Activated B cell treated with CpG ODN at 0.5 μM for 24 hours (primary cell): ENCODE measurements around the gene TLR9. TPM values are rescaled to one million over a fixed set of nuclear protein-coding genes. Genes with fewer than 3 reads are reported as not detected.

Experiments used
- ATAC-seq: fragments of 200-7000 bp; cut with Tn5 transposase; one replicate; pipeline ENCODE4 v1.10.0; 2021; ENCODE audit warnings: low read depth, mild to moderate bottlenecking, moderate library complexity
- CTCF ChIA-PET: fragments of 350-600 bp; sonication (Branson Sonifier 250); formaldehyde crosslinking; loops from one replicate; lab custom pipeline; 2021; ENCODE audit warnings: antibody characterized with exemption; lab: Charles Lee
- POLR2A ChIA-PET: fragments of 350-600 bp; sonication (Branson Sonifier 250); formaldehyde crosslinking; loops from one replicate; lab custom pipeline; 2021; ENCODE audit warnings: antibody characterized with exemption; lab: Charles Lee
- DNase-seq: peaks from one replicate; pipeline ENCODE4 v3.0.0; 2022
- H3K27ac Mint-ChIP-seq: one replicate; pipeline ENCODE4 v1.8.0; 2020; ENCODE audit warnings: mixed read lengths
- H3K27me3 Mint-ChIP-seq: one replicate; pipeline ENCODE4 v1.8.0; 2021; ENCODE audit warnings: mixed read lengths
- H3K36me3 Mint-ChIP-seq: one replicate; pipeline ENCODE4 v1.8.0; 2021; ENCODE audit warnings: low read depth, mixed read lengths
- H3K4me1 Mint-ChIP-seq: one replicate; pipeline ENCODE4 v1.8.0; 2021; ENCODE audit warnings: mixed read lengths
- H3K4me3 Mint-ChIP-seq: one replicate; pipeline ENCODE4 v1.8.0; 2020; ENCODE audit warnings: mild to moderate bottlenecking, mixed read lengths
- H3K9me3 Mint-ChIP-seq: one replicate; pipeline ENCODE4 v1.8.0; 2020; ENCODE audit warnings: mixed read lengths
- intact Hi-C: fragments of 100-400 bp; cut with micrococcal nuclease; formaldehyde crosslinking; loops from one replicate; pipeline ENCODE4 v1.15.1; 2024
- total RNA-seq: library from RNA; stranded (reverse); gene quantifications from 2 replicates; pipeline ENCODE4 v1.2.3, GENCODE V29; 2022
- TF ChIP-seq, protein P1 (sequence below): fragments of 200-600 bp; IDR thresholded peaks from one replicate; pipeline ENCODE4 v1.8.0; 2022; ENCODE audit warnings: antibody characterized with exemption, mild to moderate bottlenecking

TLR9 gene
- total RNA-seq, 1 donor from 2014 or later = 10.4 TPM

DNA sequence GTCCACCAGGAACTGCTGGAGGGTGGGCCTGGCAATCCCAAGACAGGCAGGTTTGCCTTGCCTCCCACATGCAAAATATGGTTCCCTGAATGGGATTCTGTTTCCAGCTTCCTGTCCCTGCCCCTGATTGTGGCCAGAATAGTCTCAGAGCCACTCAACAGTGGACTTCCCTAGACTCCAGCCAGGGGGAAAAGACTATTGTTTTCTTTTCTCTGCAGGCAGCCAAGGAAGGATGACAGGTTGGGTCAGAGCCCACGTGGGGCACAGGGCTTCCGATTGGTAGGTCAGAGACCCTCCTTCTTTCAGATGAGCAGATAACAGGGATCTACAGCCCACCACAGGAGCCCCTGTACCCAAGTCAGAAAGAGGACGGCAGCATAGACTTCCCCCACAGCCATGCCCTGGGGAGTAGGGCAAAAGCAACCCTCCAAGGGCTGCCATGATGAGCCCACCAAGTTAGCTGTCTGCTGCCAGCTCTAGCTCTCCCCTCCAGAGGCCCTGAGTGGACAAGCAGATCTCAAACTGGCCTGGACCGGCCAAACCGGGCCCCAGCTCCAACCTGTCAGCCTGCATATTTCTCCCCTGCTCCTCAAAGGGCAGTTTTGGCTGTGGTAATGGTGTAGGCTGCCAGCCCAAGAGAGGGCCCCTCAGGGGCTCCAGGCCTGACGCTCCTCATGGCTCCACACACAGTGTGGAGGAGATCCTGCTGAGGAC, 6.4 kb downstream of the TLR9 start:
- TF ChIP-seq, protein P1, sequence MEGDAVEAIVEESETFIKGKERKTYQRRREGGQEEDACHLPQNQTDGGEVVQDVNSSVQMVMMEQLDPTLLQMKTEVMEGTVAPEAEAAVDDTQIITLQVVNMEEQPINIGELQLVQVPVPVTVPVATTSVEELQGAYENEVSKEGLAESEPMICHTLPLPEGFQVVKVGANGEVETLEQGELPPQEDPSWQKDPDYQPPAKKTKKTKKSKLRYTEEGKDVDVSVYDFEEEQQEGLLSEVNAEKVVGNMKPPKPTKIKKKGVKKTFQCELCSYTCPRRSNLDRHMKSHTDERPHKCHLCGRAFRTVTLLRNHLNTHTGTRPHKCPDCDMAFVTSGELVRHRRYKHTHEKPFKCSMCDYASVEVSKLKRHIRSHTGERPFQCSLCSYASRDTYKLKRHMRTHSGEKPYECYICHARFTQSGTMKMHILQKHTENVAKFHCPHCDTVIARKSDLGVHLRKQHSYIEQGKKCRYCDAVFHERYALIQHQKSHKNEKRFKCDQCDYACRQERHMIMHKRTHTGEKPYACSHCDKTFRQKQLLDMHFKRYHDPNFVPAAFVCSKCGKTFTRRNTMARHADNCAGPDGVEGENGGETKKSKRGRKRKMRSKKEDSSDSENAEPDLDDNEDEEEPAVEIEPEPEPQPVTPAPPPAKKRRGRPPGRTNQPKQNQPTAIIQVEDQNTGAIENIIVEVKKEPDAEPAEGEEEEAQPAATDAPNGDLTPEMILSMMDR = no peak
- no peaks in the 10 kb centered on the region for H3K27me3 Mint-ChIP-seq
- H3K4me1 Mint-ChIP-seq = peaks cover 75% of the 10 kb centered on the region
- ChIA-PET POLR2A (interaction anchor here (0.6 to 5.1 kb wide), 8 partner anchors 9 to 161 kb away, joined by 4 to 51 read pairs (median 8); partner anchors contain the start of gene WDR82), CTCF (interaction anchor here (0.7 to 5.1 kb wide), 10 partner anchors 10 to 120 kb away, joined by 3 to 58 read pairs (median 12); partner anchors contain the start of genes GLYCTK and WDR82)
- no peak overlapping the region for H3K4me3 Mint-ChIP-seq
- H3K27ac Mint-ChIP-seq = peak overlapping the region; percentile 46
- peaks cover 59% of the 10 kb centered on the region for H3K36me3 Mint-ChIP-seq
- no peaks in the 10 kb centered on the region for H3K9me3 Mint-ChIP-seq
- DNase-seq = no peak
- intact Hi-C loops = no loop called here
- ATAC-seq = no peak

DNA sequence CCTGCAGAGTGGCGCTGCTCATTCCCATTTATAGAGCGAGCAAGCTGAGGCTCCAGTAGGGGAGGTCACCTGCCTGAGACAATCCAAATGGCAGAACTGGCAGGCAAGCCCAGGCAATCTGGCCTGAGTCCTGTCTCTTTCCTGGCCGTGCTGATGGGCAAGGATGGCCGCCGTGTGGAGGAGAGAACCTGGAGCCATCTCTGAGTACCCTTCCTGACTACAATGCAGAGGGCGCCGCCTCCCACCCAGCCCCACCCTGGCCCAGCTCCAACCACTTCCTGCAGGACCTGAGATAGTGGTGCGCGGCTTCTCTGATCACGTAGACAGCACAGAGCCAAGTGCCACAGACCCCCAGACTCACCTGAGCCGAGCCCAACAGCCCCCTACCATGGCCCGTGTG, 7.0 kb downstream of the TLR9 start:
- intact Hi-C loops = no loop called here
- Mint-ChIP-seq H3K27me3 (no peaks in the 10 kb centered on the region), H3K27ac (peak overlapping the region; percentile 35), H3K36me3 (peaks cover 60% of the 10 kb centered on the region), H3K4me3 (no peak overlapping the region), H3K4me1 (peaks cover 68% of the 10 kb centered on the region), H3K9me3 (no peaks in the 10 kb centered on the region)
- ATAC-seq (peak; percentile 33), DNase-seq (no peak)
- ChIA-PET CTCF (interaction anchor here (0.7 to 4.8 kb wide), 4 partner anchors 9 to 121 kb away, joined by 3 to 58 read pairs (median 16); partner anchors contain the start of gene GLYCTK), POLR2A (interaction anchor here (0.6 to 5.1 kb wide), 4 partner anchors 33 to 712 kb away, joined by 4 to 51 read pairs (median 4); partner anchors contain the start of gene WDR82)
- TF ChIP-seq, protein P1 = no peak

DNA sequence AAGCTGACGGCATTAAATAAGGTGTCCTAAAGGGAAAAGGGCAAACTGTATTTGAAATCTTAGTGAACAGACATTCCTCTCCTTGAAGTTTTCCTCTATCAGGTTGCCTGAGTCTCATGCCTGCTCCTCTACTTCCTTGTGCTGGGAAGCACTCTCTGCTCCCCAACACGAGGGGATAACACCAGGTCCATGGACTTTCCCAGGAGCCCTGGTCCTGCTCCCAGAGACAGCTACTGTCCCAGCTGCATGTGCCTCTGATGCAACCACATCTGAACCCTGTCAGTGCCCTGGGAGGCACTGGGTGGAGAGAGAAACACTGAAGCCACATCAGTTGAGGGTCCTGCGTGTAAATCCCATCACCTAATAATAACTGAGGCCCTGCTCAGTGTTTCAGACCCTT, 7.4 kb downstream of the TLR9 start:
- H3K4me3 Mint-ChIP-seq = no peak overlapping the region
- no peaks in the 10 kb centered on the region for H3K9me3 Mint-ChIP-seq
- H3K36me3 Mint-ChIP-seq = peaks cover 58% of the 10 kb centered on the region
- ATAC-seq (no peak), DNase-seq (no peak)
- no peaks in the 10 kb centered on the region for H3K27me3 Mint-ChIP-seq
- ChIA-PET POLR2A (interaction anchor here (0.6 to 5.1 kb wide), 4 partner anchors 34 to 713 kb away, joined by 4 to 51 read pairs (median 4); partner anchors contain the start of gene WDR82), CTCF (interaction anchor here (0.7 to 3.5 kb wide), 3 partner anchors 9 to 72 kb away, joined by 3 to 30 read pairs (median 4); partner anchors contain the start of gene GLYCTK)
- peak overlapping the region; percentile 41 for H3K27ac Mint-ChIP-seq
- intact Hi-C loops = no loop called here
- H3K4me1 Mint-ChIP-seq = peaks cover 64% of the 10 kb centered on the region
- TF ChIP-seq, protein P1 = no peak

DNA sequence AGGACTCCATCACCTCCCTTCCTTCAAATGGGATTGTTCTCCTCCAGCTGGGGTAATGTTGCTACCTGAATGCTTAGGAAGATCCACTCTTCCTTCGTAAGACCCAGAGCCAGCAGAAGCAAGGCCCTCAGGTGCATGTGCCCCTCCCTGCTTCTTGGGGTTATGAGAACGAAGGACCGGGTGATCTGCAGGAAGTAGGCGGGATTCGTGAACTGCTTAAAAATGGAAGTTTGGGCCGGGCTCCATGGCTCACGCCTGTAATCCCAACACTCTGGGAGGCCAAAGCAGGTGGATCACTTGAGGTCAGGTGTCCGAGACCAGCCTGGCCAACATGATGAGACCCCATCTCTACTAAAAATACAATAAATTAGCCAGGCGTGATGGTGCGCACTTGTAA, 8.0 kb downstream of the TLR9 start:
- TF ChIP-seq, protein P1 = no peak
- POLR2A ChIA-PET = interaction anchor here (1.0 to 1.4 kb wide), 3 partner anchors 9 to 61 kb away, joined by 3 to 4 read pairs (median 4); partner anchors contain the start of gene WDR82
- CTCF ChIA-PET = interaction anchor here (1.6 kb wide), 1 partner anchor 14 kb away, joined by 4 read pairs; no protein-coding TSS in a partner anchor
- H3K9me3 Mint-ChIP-seq = no peaks in the 10 kb centered on the region
- ATAC-seq (no peak), DNase-seq (no peak)
- H3K27me3 Mint-ChIP-seq = no peaks in the 10 kb centered on the region
- H3K27ac Mint-ChIP-seq = peak overlapping the region; percentile 62
- H3K4me1 Mint-ChIP-seq = peaks cover 58% of the 10 kb centered on the region
- H3K36me3 Mint-ChIP-seq = peaks cover 58% of the 10 kb centered on the region
- intact Hi-C loops = no loop called here
- H3K4me3 Mint-ChIP-seq = no peak overlapping the region
